Measurements from ENCODE around the gene TMEM184B. TPM values are rescaled to one million over a fixed set of nuclear protein-coding genes. Genes with fewer than 3 reads are reported as not detected.

The TMEM184B gene
- total and polyA plus RNA-seq, 2 of the 8 experiments (the other 6 are each of a cell fraction or from before 2014, with no cell fraction given) = 41.6 to 81.0 TPM

DNA sequence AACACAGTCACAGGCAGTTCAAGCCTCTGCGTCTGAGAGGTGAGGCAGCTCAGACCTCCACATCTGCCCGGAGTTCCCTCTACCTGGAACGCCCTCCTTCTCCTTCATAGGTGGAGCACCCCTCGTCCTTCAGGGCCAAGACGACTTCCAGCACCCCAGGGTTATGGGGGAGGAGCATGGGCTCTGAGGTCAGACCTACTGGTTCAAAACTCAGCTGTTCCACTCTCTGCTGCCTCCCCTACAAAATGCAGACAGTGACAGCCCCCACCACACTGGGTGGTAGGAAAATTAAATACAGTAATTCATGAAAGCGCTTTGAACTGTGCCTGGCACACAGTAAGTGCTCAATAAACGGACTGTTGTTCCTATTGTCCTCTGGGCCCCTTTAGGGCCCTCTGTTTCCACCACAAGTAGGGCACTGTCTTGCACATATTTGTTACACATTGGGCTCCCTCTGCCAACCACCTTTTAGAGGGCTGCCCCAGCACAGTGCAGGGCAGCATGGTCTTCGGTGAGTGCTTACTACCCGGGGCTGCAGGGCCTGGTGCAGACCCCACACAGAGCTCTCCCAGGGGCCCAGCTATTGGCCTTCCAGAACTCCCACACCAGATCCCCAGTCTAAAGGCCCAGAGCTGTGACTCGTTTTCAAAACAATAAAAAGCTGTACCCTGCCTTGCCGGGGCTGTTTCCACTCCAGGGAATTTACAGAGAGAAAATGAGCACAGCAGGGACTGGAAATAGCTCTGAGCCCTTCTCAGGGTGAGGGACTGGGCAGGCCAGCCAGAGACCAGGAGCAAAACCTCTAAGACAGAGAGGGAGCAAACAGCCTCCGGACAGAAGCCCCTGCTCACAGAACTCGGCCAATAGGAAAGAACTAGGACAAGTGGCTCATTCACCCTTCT is 2.5 kb downstream of the TMEM184B start:
- Histone ChIP-seq H3K18ac (ENCODE audit: extremely low read depth, low read length) (no peak overlapping the region), H4K8ac (ENCODE audit: extremely low read depth, insufficient read depth, low read length) (no peak overlapping the region), H4K91ac (replicated peaks; ENCODE audit: insufficient read length, low read length) (no peak overlapping the region), H3K79me1 (ENCODE audit: low read depth, low read length) (peaks cover 32% of the 10 kb centered on the region), H3K9ac (replicated peaks in 1 of 4; ENCODE audit: extremely low read depth in 1 of 4, low read depth in 3 of 4, low read length in 3 of 4) (no peak overlapping the region), H3K4me2 (ENCODE audit: insufficient read depth in 1 of 2, low read depth in 2 of 2, low read length in 2 of 2) (peak overlapping the region in 1 of 2 experiments; percentile 97; a peak in 1 of 4 replicates), H3K79me2 (ENCODE audit: control insufficient read depth in 1 of 2, insufficient read depth in 2 of 2, low read length in 2 of 2) (peaks cover 21 to 59% of the 10 kb centered on the region in 2 experiments), H3K27ac (ENCODE audit: low read depth, low read length) (no peak overlapping the region), H2BK12ac (ENCODE audit: low read depth, low read length) (no peak overlapping the region; the same call in 1 of the 2 replicates), H3K9me3 (ENCODE audit: insufficient read depth in 2 of 2, low read depth in 1 of 2, low read length in 1 of 2) (no peaks in the 10 kb centered on the region), H3K4me3 (ENCODE audit: extremely low read depth in 1 of 4, insufficient read depth in 2 of 4, low read depth in 3 of 4, low read length in 4 of 4) (0 out of 8 replicates have a peak overlapping the region, but pooled peaks of 1 of the 4 experiments have one; percentile 7), H2BK20ac (ENCODE audit: low read length) (no peak overlapping the region), H3K23me2 (ENCODE audit: low read depth, low read length) (peaks cover 10% of the 10 kb centered on the region), H3K23ac (ENCODE audit: insufficient read length) (no peak overlapping the region), H2BK5ac (ENCODE audit: low read depth, low read length) (no peak overlapping the region), H2AK5ac (ENCODE audit: low read depth, low read length) (no peak overlapping the region), H4K5ac (ENCODE audit: insufficient read length, low read depth, low read length) (no peak overlapping the region), H3K56ac (replicated peaks; ENCODE audit: insufficient read length, low read depth, low read length) (no peak overlapping the region), H4K20me1 (replicated peaks in 1 of 2; ENCODE audit: control insufficient read depth in 1 of 2, insufficient read depth in 2 of 2, low read length in 2 of 2) (peaks cover 23 to 29% of the 10 kb centered on the region in 2 experiments), H3K36me3 (ENCODE audit: control insufficient read depth in 2 of 4, insufficient read depth in 4 of 4, low read length in 3 of 4) (0 out of 8 replicates have a peak, but pooled peaks cover 0 to 3% (median 0%) of the 10 kb centered on the region in 4 experiments), H3K14ac (ENCODE audit: insufficient read length) (no peak overlapping the region), H3K4me1 (replicated peaks in 1 of 4; ENCODE audit: control insufficient read depth in 3 of 4, insufficient read depth in 4 of 4, low read length in 3 of 4) (peaks cover 16 to 26% (median 19%) of the 10 kb centered on the region in 4 experiments), H3K4ac (replicated peaks; ENCODE audit: insufficient read length, low read depth, low read length) (no peak overlapping the region), H2BK15ac (ENCODE audit: low read length) (no peak overlapping the region), H3K27me3 (replicated peaks in 1 of 4; ENCODE audit: control insufficient read depth in 3 of 4, extremely low read depth in 1 of 4, insufficient read depth in 3 of 4, low read length in 3 of 4) (no peaks in the 10 kb centered on the region; a peak in 1 of 7 replicates), H2BK120ac (replicated peaks; ENCODE audit: low read depth, low read length) (no peak overlapping the region), H2AFZ (ENCODE audit: low read length) (no peak overlapping the region)
- WGBS, 2 experiments (ENCODE audit: extremely low coverage in 1 of 2, insufficient coverage in 1 of 2, insufficient read length in 1 of 2, insufficient replicate concordance in 2 of 2, low coverage in 1 of 2, low lambda C conversion rate in 2 of 2, missing lambda C conversion rate in 1 of 2) = 87% methylated on average over 13 of the region's 13 CpGs; no CpG with 5 or more reads in 1 of the 2 experiments
- CTCF ChIA-PET (ENCODE audit: partially characterized antibody) = interaction anchor here (0.6 to 4.5 kb wide), 10 partner anchors 9 to 467 kb away, joined by 3 to 33 read pairs (median 4); no protein-coding TSS in a partner anchor
- DNase-seq (ENCODE audit: low read depth in 1 of 2, low spot score in 2 of 2) (no peak), FAIRE-seq (no peak)
- POLR2A ChIA-PET (ENCODE audit: partially characterized antibody) = interaction anchor here (1.1 to 7.8 kb wide), 8 partner anchors 10 to 55 kb away, joined by 3 to 81 read pairs (median 4); no protein-coding TSS in a partner anchor
- TF ChIP-seq JUND (IDR thresholded peaks at IDR 0.05; ENCODE audit: low read length) (no peak), ZNF274 (IDR thresholded peaks at IDR 0.05; ENCODE audit: borderline replicate concordance, extremely low read depth, low read length) (no peak), SP1 (IDR thresholded peaks at IDR 0.05; ENCODE audit: low read depth, low read length) (no peak), SIRT6 (IDR thresholded peaks at IDR 0.05; ENCODE audit: low read length) (no peak), TAF7 (optimal IDR thresholded peaks at IDR 0.05; ENCODE audit: borderline replicate concordance, low read depth, low read length) (no peak), RXRA (IDR thresholded peaks at IDR 0.05; ENCODE audit: insufficient read depth, low read depth, low read length) (no peak), PHF8 (conservative IDR thresholded peaks at IDR 0.05; ENCODE audit: low read depth, low read length) (no peak)
